Stimulated activated CD4-positive, alpha-beta T cell treated with anti-CD3 and anti-CD28 coated beads, TNF-alpha, amount 100 ng/mL, for 48 hours (primary cell): ENCODE data around the gene ACP1.
A peak's percentile ranks its signal among the peaks of the same experiment; 100 is the strongest.

ENCODE experiments used
- DNase-seq, 3 donors: peaks; one replicate each; pipeline ENCODE4 v3.0.0-alpha.2; 2020; ENCODE audit warnings: low read depth in 3 of 3

ACP1 gene

GRCh38 chr2:255195-255594, 9.6 kb upstream of the ACP1 start:
- no peak for DNase-seq

- DNase-seq: no peak
Observed at GRCh38 chr2:256094-256493, 8.7 kb upstream of the ACP1 start.

- DNase-seq: no peak
Observed at GRCh38 chr2:257429-257828, 7.3 kb upstream of the ACP1 start.

- no peak for DNase-seq
Observed at GRCh38 chr2:257842-258241, 6.9 kb upstream of the ACP1 start.

GRCh38 chr2:258933-259332, 5.8 kb upstream of the ACP1 start:
- no peak for DNase-seq

- DNase-seq: no peak
Observed at GRCh38 chr2:259789-260331, 4.9 kb upstream of the ACP1 start.

GRCh38 chr2:260507-261161, 4.1 kb upstream of the ACP1 start:
- DNase-seq: no peak

- DNase-seq: no peak
Observed at GRCh38 chr2:262117-262516, 2.6 kb upstream of the ACP1 start.

GRCh38 chr2:263022-263738, 1.6 kb upstream of the ACP1 start:
- DNase-seq: no peak

GRCh38 chr2:263774-264492, 814 bp upstream of the ACP1 start, which contains the start of gene SH3YL1:
Gene SH3YL1, minus strand, starts transcription at chr2:264032. Its CDS starts 48 bp downstream, at chr2:263984.
- peak; percentile 4 to 18 (median 9) for DNase-seq

- no peak for DNase-seq
Observed at GRCh38 chr2:268323-268722, 3.6 kb downstream of the ACP1 start.

GRCh38 chr2:269356-270030, 4.7 kb downstream of the ACP1 start:
- no peak for DNase-seq

- DNase-seq: no peak
Observed at GRCh38 chr2:270861-271260, 6.1 kb downstream of the ACP1 start.

- no peak for DNase-seq
Observed at GRCh38 chr2:271917-272316, 7.2 kb downstream of the ACP1 start.

- no peak for DNase-seq
Observed at GRCh38 chr2:273333-273732, 8.6 kb downstream of the ACP1 start.

- no peak for DNase-seq
Observed at GRCh38 chr2:274503-274902, 9.8 kb downstream of the ACP1 start.

GRCh38 chr2:275466-275865, 10.7 kb downstream of the ACP1 start:
- DNase-seq: no peak

- DNase-seq: no peak
Observed at GRCh38 chr2:278312-278926, 13.7 kb downstream of the ACP1 start.

GRCh38 chr2:278927-279320, 14.2 kb downstream of the ACP1 start:
- no peak for DNase-seq

GRCh38 chr2:279366-279765, 14.6 kb downstream of the ACP1 start:
- DNase-seq: no peak

GRCh38 chr2:279956-280649, 15.4 kb downstream of the ACP1 start:
- no peak for DNase-seq
